HCT116 (cell line): ENCODE data around the gene MAMLD1.

Source experiments
- EZH2phosphoT487 ChIP-seq: fragments of 200-600 bp; IDR thresholded peaks from 2 replicates; pipeline ENCODE4 v1.6.1; 2018; ENCODE audit warnings: antibody characterized with exemption, borderline replicate concordance
- FOSL1 ChIP-seq: IDR thresholded peaks from 2 replicates; pipeline ENCODE4 v1.6.1; 2012; ENCODE audit warnings: low read depth
- POLR2A ChIP-seq: IDR thresholded peaks from 2 replicates; pipeline ENCODE4 v1.7.0; 2011; ENCODE audit warnings: borderline replicate concordance; ENCODE audit not compliant: insufficient read depth, insufficient read length; ENCODE audit errors: extremely low read depth
- POLR2AphosphoS5 ChIP-seq: IDR thresholded peaks from 2 replicates; pipeline ENCODE4 v1.6.1; 2011; ENCODE audit warnings: mild to moderate bottlenecking, low read depth, low read length, moderate library complexity
- YY1 ChIP-seq: IDR thresholded peaks from 2 replicates; pipeline ENCODE4 v1.6.1; 2011; ENCODE audit warnings: low read length, low read depth, moderate library complexity, mild to moderate bottlenecking; ENCODE audit not compliant: insufficient replicate concordance; ENCODE audit errors: extremely low read depth
- ZFX ChIP-seq: fragments of 450-650 bp; IDR thresholded peaks from 2 replicates; pipeline ENCODE4 v1.6.1; 2017
- TF ChIP-seq, protein P1 (sequence below), 3 experiments: fragments of 200-600 bp in 1 of 3; sonication (generic) in 1 of 3; IDR thresholded peaks in 2 of 3; conservative IDR thresholded peaks in 1 of 3; 2 replicates each; pipeline ENCODE4 v1.5.1; 2012 to 2017; ENCODE audit warnings: low read depth in 2 of 3, low read length in 2 of 3, antibody characterized with exemption in 1 of 3, borderline replicate concordance in 1 of 3, control low read depth in 1 of 3, mild to moderate bottlenecking in 1 of 3, mixed read lengths in 1 of 3, mixed run types in 1 of 3, moderate library complexity in 1 of 3; ENCODE audit not compliant: insufficient read depth in 1 of 3
- TF ChIP-seq, protein P2 (sequence below): IDR thresholded peaks from 2 replicates; pipeline ENCODE4 v1.6.1; 2012

DNA sequence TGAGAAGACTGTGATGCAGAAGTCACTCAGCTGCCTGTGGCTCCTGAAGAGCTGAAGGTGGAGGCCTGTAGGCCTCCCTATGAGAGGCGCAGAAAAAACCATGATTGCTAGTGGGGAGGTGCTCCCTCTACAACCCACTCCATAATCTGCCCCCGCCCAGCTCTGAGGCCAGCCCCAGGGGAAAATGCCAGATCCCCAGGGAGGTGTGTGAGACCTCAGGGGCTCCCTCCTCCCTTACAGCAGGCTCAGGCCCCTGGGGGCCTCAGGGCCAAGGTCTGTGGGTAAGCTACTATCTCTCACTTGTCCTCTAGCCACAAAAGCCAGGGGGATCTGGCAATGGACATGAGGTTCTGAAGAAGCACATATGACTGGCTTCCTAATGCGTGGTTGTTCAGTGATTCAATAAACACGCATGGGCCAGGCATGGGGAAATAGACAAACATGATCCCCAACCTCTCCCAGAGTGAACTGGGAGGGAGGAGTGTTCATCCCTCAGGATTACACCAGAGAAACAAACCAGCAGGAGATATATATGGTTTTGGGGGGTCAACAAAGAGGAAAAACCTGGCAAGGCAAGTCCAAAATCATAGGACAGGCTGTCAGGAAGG lies 154.3 kb downstream of the MAMLD1 start:
- TF ChIP-seq FOSL1 (no peak), YY1 (no peak), POLR2AphosphoS5 (no peak), POLR2A (no peak), ZFX (no peak), EZH2phosphoT487 (no peak)
- TF ChIP-seq, protein P1, sequence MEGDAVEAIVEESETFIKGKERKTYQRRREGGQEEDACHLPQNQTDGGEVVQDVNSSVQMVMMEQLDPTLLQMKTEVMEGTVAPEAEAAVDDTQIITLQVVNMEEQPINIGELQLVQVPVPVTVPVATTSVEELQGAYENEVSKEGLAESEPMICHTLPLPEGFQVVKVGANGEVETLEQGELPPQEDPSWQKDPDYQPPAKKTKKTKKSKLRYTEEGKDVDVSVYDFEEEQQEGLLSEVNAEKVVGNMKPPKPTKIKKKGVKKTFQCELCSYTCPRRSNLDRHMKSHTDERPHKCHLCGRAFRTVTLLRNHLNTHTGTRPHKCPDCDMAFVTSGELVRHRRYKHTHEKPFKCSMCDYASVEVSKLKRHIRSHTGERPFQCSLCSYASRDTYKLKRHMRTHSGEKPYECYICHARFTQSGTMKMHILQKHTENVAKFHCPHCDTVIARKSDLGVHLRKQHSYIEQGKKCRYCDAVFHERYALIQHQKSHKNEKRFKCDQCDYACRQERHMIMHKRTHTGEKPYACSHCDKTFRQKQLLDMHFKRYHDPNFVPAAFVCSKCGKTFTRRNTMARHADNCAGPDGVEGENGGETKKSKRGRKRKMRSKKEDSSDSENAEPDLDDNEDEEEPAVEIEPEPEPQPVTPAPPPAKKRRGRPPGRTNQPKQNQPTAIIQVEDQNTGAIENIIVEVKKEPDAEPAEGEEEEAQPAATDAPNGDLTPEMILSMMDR (IDR thresholded peaks at IDR 0.05 in 2 of 3, conservative IDR thresholded peaks at IDR 0.05 in 1 of 3; ENCODE audit: borderline replicate concordance in 1 of 3, insufficient read depth in 1 of 3, low read depth in 2 of 3, low read length in 2 of 3), result no peak
- TF ChIP-seq, protein P2, sequence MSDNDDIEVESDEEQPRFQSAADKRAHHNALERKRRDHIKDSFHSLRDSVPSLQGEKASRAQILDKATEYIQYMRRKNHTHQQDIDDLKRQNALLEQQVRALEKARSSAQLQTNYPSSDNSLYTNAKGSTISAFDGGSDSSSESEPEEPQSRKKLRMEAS, result no peak
